B cell (primary cell): ENCODE measurements around the gene ABI3BP. TPM values are rescaled to one million over a fixed set of nuclear protein-coding genes. Genes with fewer than 3 reads are reported as not detected.

Experiments used
- ATAC-seq: fragments of 200-7000 bp; cut with Tn5 transposase; one replicate; pipeline ENCODE4 v1.10.0; 2021; ENCODE audit warnings: low read depth, mild to moderate bottlenecking, moderate number of reproducible peaks, moderate library complexity
- CTCF ChIA-PET: fragments of 350-600 bp; sonication (Branson Sonifier 250); formaldehyde crosslinking; loops from one replicate; lab custom pipeline; 2021; ENCODE audit warnings: antibody characterized with exemption, inconsistent platforms; lab: Charles Lee
- POLR2A ChIA-PET: fragments of 350-600 bp; sonication (Branson Sonifier 250); formaldehyde crosslinking; loops from one replicate; lab custom pipeline; 2021; ENCODE audit warnings: antibody characterized with exemption; lab: Charles Lee
- DNase-seq: peaks from one replicate; pipeline ENCODE4 v3.0.0; 2013
- H2AFZ ChIP-seq: 2 replicates; pipeline ENCODE4 v1.6.1; 2012; ENCODE audit warnings: mild to moderate bottlenecking, low read depth, low read length; ENCODE audit not compliant: insufficient read depth, poor library complexity, severe bottlenecking
- H3K27ac ChIP-seq, 2 donors: 1 replicate in 1 of 2; 2 replicates in 1 of 2; pipeline ENCODE4 v1.5.1; 2012 to 2013; ENCODE audit warnings: low read length in 2 of 2, mild to moderate bottlenecking in 2 of 2, moderate library complexity in 1 of 2
- H3K27me3 ChIP-seq, 4 experiments: fragments of 200-600 bp in 1 of 4; sonication (generic) in 1 of 4; replicated peaks in 1 of 4; 1 replicate in 2 of 4; 2 replicates in 2 of 4; pipeline versions ENCODE4 v1.6.1 to v1.7.0; 2013 to 2016; ENCODE audit warnings: low read length in 3 of 4, mild to moderate bottlenecking in 2 of 4, mixed read lengths in 1 of 4, moderate library complexity in 1 of 4; ENCODE audit not compliant: insufficient read depth in 4 of 4, control insufficient read depth in 3 of 4; ENCODE audit errors: control extremely low read depth in 1 of 4
- H3K36me3 ChIP-seq, 2 experiments: replicated peaks in 1 of 2; 1 replicate in 1 of 2; 2 replicates in 1 of 2; pipeline versions ENCODE4 v1.6.1 to v1.7.1; 2013; ENCODE audit warnings: low read length in 1 of 2; ENCODE audit not compliant: insufficient read depth in 2 of 2, control insufficient read depth in 1 of 2; ENCODE audit errors: control extremely low read depth in 1 of 2, extremely low read depth in 1 of 2
- H3K4me1 ChIP-seq, 2 donors: fragments of 200-600 bp in 1 of 2; sonication (generic) in 1 of 2; 1 replicate in 1 of 2; 2 replicates in 1 of 2; pipeline versions ENCODE4 v1.5.1 to v1.6.1; 2013 to 2017; ENCODE audit warnings: low read length in 2 of 2; ENCODE audit not compliant: control insufficient read depth in 2 of 2, insufficient read depth in 2 of 2
- H3K4me2 ChIP-seq: replicated peaks from 2 replicates; pipeline ENCODE3; 2012; ENCODE audit warnings: mild to moderate bottlenecking, low read depth, low read length; ENCODE audit not compliant: poor library complexity, severe bottlenecking
- H3K4me3 ChIP-seq, 5 experiments: fragments of 200-600 bp in 1 of 5; sonication (generic) in 1 of 5; 1 replicate in 3 of 5; 2 replicates in 2 of 5; pipeline versions ENCODE4 v1.5.1 to v1.7.0; 2011 to 2016; ENCODE audit warnings: low read length in 4 of 5, mild to moderate bottlenecking in 4 of 5, low read depth in 2 of 5, control low read depth in 1 of 5, moderate library complexity in 1 of 5; ENCODE audit not compliant: insufficient read depth in 1 of 5; ENCODE audit errors: control extremely low read depth in 1 of 5, extremely low read depth in 1 of 5
- H3K79me2 ChIP-seq: fragments of 200-600 bp; sonication (generic); one replicate; pipeline ENCODE4 v1.6.0; 2016; ENCODE audit warnings: low read length; ENCODE audit not compliant: control insufficient read depth, insufficient read depth
- H3K9ac ChIP-seq: fragments of 200-600 bp; sonication (generic); 2 replicates; pipeline ENCODE4 v1.6.1; 2017; ENCODE audit warnings: mild to moderate bottlenecking, low read length, moderate library complexity
- H3K9me3 ChIP-seq, 3 donors: one replicate each; pipeline versions ENCODE4 v1.6.1 to v1.7.1; 2013; ENCODE audit warnings: low read length in 2 of 3; ENCODE audit not compliant: control insufficient read depth in 2 of 3, insufficient read depth in 1 of 3; ENCODE audit errors: control extremely low read depth in 1 of 3
- H4K20me1 ChIP-seq: 2 replicates; pipeline ENCODE4 v1.6.0; 2012; ENCODE audit warnings: mild to moderate bottlenecking, low read length; ENCODE audit not compliant: insufficient read depth, control insufficient read depth, poor library complexity, severe bottlenecking
- H3K27ac Mint-ChIP-seq: one replicate; pipeline ENCODE4 v1.8.0; 2021; ENCODE audit warnings: mixed read lengths
- H3K27me3 Mint-ChIP-seq: one replicate; pipeline ENCODE4 v1.8.0; 2021; ENCODE audit warnings: mixed read lengths
- H3K4me1 Mint-ChIP-seq: one replicate; pipeline ENCODE4 v1.8.0; 2021; ENCODE audit warnings: mixed read lengths
- H3K4me3 Mint-ChIP-seq: one replicate; pipeline ENCODE4 v1.8.0; 2021; ENCODE audit warnings: mixed read lengths
- H3K9me3 Mint-ChIP-seq: one replicate; pipeline ENCODE4 v1.8.0; 2022; ENCODE audit warnings: mixed read lengths; ENCODE audit not compliant: insufficient read depth
- EZH2 ChIP-seq: IDR thresholded peaks from 2 replicates; pipeline ENCODE4 v1.6.1; 2012; ENCODE audit warnings: borderline replicate concordance, low read depth, mild to moderate bottlenecking, moderate library complexity, low read length; ENCODE audit not compliant: insufficient read depth, poor library complexity, severe bottlenecking
- WGBS: methylation state at CpG from one replicate; pipeline ENCODE4 v1.1.5; 2013; ENCODE audit warnings: missing lambda C conversion rate; ENCODE audit not compliant: insufficient coverage; 5-methylcytosine and 5-hydroxymethylcytosine counted together
- intact Hi-C: fragments of 100-400 bp; cut with micrococcal nuclease; formaldehyde crosslinking; loops from one replicate; pipeline ENCODE4 v1.10.0; 2022
- polyA plus RNA-seq: library from polyadenylated mRNA; depleted of rRNA; stranded (reverse); fragments of >200 nt; gene quantifications from 2 replicates; pipeline ENCODE4 v1.2.3, GENCODE V29; 2012
- total RNA-seq, 2 donors: library from RNA; stranded (reverse); fragments of 120-200 nt in 1 of 2; gene quantifications; 1 replicate in 1 of 2; 2 replicates in 1 of 2; pipeline versions ENCODE4 v1.2.3 to v1.2.4, GENCODE V29; 2013 to 2022
- TF ChIP-seq, protein P1 (sequence below): fragments of 200-600 bp; IDR thresholded peaks from one replicate; pipeline ENCODE4 v1.8.0; 2022; ENCODE audit warnings: antibody characterized with exemption, mild to moderate bottlenecking

Gene ABI3BP
- total and polyA plus RNA-seq, 2 donors (not counting 1 experiment from before 2014, with no cell fraction given) = not detected

DNA sequence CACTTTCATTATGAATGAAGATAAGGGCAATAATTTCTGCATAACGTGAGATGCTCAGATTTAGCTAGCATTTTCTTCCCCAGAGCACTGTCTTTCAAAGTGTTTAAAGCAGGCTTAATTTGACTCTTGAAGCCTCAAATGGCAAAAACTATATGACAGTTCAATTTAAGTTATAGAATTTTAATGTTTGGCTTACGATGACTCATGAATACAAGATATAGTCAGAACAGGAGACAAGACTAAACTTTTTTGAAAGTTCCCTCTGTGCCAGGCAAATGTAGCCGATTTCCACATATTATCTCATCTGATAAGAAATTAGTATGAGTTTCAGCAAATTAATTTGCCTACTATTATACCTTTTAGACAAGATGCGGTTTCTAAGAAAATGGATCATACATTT, 19.6 kb downstream of the ABI3BP start:
- Histone ChIP-seq H3K27me3 (no peaks in the 10 kb centered on the region), H2AFZ (no peak overlapping the region), H3K36me3 (no peaks in the 10 kb centered on the region), H3K9me3 (no peaks in the 10 kb centered on the region), H3K79me2 (no peaks in the 10 kb centered on the region), H4K20me1 (no peaks in the 10 kb centered on the region), H3K4me2 (no peak overlapping the region), H3K9ac (no peak overlapping the region), H3K4me1 (no peaks in the 10 kb centered on the region), H3K4me3 (no peak overlapping the region), H3K27ac (no peak overlapping the region)
- Mint-ChIP-seq H3K4me3 (no peak overlapping the region), H3K4me1 (no peaks in the 10 kb centered on the region), H3K9me3 (no peaks in the 10 kb centered on the region), H3K27me3 (no peaks in the 10 kb centered on the region), H3K27ac (no peak overlapping the region)
- no peak for ATAC-seq
- TF ChIP-seq, protein P1, sequence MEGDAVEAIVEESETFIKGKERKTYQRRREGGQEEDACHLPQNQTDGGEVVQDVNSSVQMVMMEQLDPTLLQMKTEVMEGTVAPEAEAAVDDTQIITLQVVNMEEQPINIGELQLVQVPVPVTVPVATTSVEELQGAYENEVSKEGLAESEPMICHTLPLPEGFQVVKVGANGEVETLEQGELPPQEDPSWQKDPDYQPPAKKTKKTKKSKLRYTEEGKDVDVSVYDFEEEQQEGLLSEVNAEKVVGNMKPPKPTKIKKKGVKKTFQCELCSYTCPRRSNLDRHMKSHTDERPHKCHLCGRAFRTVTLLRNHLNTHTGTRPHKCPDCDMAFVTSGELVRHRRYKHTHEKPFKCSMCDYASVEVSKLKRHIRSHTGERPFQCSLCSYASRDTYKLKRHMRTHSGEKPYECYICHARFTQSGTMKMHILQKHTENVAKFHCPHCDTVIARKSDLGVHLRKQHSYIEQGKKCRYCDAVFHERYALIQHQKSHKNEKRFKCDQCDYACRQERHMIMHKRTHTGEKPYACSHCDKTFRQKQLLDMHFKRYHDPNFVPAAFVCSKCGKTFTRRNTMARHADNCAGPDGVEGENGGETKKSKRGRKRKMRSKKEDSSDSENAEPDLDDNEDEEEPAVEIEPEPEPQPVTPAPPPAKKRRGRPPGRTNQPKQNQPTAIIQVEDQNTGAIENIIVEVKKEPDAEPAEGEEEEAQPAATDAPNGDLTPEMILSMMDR = no peak
- no peak for TF ChIP-seq EZH2
- intact Hi-C loops = no loop called here
- ChIA-PET POLR2A (no interaction called here), CTCF (interaction anchor here (1.2 kb wide), 1 partner anchor 9 kb away, joined by 3 read pairs; no protein-coding TSS in a partner anchor)
- DNase-seq = no peak
- no CpG with 5 or more reads among the region's 4 CpGs for WGBS

DNA sequence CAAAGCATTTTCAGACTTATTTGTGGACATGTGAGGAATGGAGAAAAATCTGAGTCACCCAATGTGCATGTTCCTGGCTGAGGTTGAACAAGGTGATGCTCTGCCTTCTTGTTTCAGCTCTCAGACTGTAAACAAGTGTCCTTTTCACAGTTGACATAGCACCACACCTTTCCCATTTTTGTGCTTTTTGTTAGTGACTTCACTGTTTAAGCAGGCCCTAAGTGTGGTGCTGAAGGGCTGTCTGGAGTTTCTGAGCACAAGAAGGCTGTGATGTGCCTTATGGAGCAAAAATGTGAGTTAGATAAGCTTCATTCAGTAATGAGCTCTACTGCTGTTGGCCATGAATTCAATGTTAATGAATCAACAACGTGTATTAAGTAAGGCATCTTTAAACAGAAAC, 20.4 kb downstream of the ABI3BP start:
- Histone ChIP-seq H4K20me1 (no peaks in the 10 kb centered on the region), H3K27me3 (no peaks in the 10 kb centered on the region), H3K9me3 (no peaks in the 10 kb centered on the region), H3K27ac (no peak overlapping the region), H2AFZ (no peak overlapping the region), H3K4me3 (no peak overlapping the region), H3K9ac (no peak overlapping the region), H3K36me3 (no peaks in the 10 kb centered on the region), H3K4me2 (no peak overlapping the region), H3K79me2 (no peaks in the 10 kb centered on the region), H3K4me1 (no peaks in the 10 kb centered on the region)
- H3K27me3 Mint-ChIP-seq = no peaks in the 10 kb centered on the region
- no peaks in the 10 kb centered on the region for H3K9me3 Mint-ChIP-seq
- H3K4me3 Mint-ChIP-seq = no peak overlapping the region
- H3K4me1 Mint-ChIP-seq = no peaks in the 10 kb centered on the region
- H3K27ac Mint-ChIP-seq = no peak overlapping the region
- ChIA-PET POLR2A (no interaction called here), CTCF (no interaction called here)
- no peak for TF ChIP-seq EZH2
- TF ChIP-seq, protein P1 = no peak
- no peak for ATAC-seq
- intact Hi-C loops = no loop called here
- no CpG with 5 or more reads among the region's 1 CpG for WGBS
- no peak for DNase-seq
